ENCODE results near the gene MAGOH. TPM values are rescaled to one million over a fixed set of nuclear protein-coding genes. Genes with fewer than 3 reads are reported as not detected.

MAGOH gene
- polyA plus RNA-seq, 1 donor from 2014 or later, result 53.3 TPM

DNA sequence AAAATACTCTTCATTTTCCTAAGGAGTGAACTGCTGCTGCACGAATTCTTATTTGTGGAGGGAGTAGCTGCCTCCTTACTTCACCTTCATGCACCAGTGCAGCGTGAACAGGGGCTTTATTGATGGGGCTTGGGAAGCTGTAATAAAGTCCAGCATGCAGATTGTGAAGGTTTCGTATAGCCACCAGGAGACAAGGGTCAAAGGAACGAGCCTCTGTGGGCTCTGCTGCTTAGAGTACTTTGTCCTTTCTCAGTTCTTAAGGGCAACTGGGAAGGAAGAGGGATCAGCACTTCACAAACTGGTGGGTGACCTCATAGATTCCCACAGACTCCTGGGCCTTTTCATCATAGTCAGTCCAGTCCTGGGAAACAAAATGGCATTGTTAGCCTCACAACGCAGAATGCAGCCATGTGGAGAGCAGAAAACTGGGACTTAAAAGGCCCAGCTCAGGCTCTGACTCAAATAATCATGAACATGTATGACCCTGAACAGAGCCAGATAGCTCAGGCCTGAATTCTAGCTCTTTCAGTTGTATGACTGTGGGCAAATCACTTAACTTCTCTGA is 23.9 kb downstream of the MAGOH start:
- TF ChIP-seq TAF1 (IDR thresholded peaks at IDR 0.05; ENCODE audit: low read depth) (no peak), EP300 (conservative IDR thresholded peaks at IDR 0.05; ENCODE audit: poor library complexity, severe bottlenecking) (no peak), SMC3 (conservative IDR thresholded peaks at IDR 0.05; ENCODE audit: poor library complexity) (no peak), EZH2 (IDR thresholded peaks at IDR 0.05; ENCODE audit: borderline replicate concordance, insufficient read depth, low read length, poor library complexity, severe bottlenecking) (no peak), MXI1 (conservative IDR thresholded peaks at IDR 0.05; ENCODE audit: poor library complexity, severe bottlenecking) (no peak), POLR2AphosphoS5 (IDR thresholded peaks at IDR 0.05) (no peak), RAD21 (conservative IDR thresholded peaks at IDR 0.05) (no peak)
- TF ChIP-seq, protein P1, sequence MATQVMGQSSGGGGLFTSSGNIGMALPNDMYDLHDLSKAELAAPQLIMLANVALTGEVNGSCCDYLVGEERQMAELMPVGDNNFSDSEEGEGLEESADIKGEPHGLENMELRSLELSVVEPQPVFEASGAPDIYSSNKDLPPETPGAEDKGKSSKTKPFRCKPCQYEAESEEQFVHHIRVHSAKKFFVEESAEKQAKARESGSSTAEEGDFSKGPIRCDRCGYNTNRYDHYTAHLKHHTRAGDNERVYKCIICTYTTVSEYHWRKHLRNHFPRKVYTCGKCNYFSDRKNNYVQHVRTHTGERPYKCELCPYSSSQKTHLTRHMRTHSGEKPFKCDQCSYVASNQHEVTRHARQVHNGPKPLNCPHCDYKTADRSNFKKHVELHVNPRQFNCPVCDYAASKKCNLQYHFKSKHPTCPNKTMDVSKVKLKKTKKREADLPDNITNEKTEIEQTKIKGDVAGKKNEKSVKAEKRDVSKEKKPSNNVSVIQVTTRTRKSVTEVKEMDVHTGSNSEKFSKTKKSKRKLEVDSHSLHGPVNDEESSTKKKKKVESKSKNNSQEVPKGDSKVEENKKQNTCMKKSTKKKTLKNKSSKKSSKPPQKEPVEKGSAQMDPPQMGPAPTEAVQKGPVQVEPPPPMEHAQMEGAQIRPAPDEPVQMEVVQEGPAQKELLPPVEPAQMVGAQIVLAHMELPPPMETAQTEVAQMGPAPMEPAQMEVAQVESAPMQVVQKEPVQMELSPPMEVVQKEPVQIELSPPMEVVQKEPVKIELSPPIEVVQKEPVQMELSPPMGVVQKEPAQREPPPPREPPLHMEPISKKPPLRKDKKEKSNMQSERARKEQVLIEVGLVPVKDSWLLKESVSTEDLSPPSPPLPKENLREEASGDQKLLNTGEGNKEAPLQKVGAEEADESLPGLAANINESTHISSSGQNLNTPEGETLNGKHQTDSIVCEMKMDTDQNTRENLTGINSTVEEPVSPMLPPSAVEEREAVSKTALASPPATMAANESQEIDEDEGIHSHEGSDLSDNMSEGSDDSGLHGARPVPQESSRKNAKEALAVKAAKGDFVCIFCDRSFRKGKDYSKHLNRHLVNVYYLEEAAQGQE (IDR thresholded peaks at IDR 0.05; ENCODE audit: borderline replicate concordance), result no peak
- TF ChIP-seq, protein P2, sequence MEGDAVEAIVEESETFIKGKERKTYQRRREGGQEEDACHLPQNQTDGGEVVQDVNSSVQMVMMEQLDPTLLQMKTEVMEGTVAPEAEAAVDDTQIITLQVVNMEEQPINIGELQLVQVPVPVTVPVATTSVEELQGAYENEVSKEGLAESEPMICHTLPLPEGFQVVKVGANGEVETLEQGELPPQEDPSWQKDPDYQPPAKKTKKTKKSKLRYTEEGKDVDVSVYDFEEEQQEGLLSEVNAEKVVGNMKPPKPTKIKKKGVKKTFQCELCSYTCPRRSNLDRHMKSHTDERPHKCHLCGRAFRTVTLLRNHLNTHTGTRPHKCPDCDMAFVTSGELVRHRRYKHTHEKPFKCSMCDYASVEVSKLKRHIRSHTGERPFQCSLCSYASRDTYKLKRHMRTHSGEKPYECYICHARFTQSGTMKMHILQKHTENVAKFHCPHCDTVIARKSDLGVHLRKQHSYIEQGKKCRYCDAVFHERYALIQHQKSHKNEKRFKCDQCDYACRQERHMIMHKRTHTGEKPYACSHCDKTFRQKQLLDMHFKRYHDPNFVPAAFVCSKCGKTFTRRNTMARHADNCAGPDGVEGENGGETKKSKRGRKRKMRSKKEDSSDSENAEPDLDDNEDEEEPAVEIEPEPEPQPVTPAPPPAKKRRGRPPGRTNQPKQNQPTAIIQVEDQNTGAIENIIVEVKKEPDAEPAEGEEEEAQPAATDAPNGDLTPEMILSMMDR (IDR thresholded peaks at IDR 0.05; ENCODE audit: poor library complexity, severe bottlenecking), result no peak
- Histone ChIP-seq H3K36me3 (ENCODE audit: insufficient read depth, low read length) (no peaks in the 10 kb centered on the region), H3F3A (ENCODE audit: insufficient read depth, low read length, poor library complexity, severe bottlenecking) (no peaks in the 10 kb centered on the region), H3K27ac (ENCODE audit: low read length) (no peak overlapping the region), H4K20me1 (ENCODE audit: insufficient read depth) (no peaks in the 10 kb centered on the region), H3K4me3 (ENCODE audit: low read length) (no peak overlapping the region), H3K9ac (ENCODE audit: low read length) (no peak overlapping the region), H3K27me3 (ENCODE audit: insufficient read depth, low read depth, low read length) (no peaks in the 10 kb centered on the region), H3K9me3 (ENCODE audit: low read length) (no peaks in the 10 kb centered on the region), H2AFZ (ENCODE audit: low read depth, low read length) (no peak overlapping the region), H3K79me2 (replicated peaks; ENCODE audit: insufficient read depth, low read length) (peaks cover 4% of the 10 kb centered on the region), H3K4me2 (ENCODE audit: low read length) (no peak overlapping the region), H3K9me2 (ENCODE audit: insufficient read depth, low read length) (no peaks in the 10 kb centered on the region)

DNA sequence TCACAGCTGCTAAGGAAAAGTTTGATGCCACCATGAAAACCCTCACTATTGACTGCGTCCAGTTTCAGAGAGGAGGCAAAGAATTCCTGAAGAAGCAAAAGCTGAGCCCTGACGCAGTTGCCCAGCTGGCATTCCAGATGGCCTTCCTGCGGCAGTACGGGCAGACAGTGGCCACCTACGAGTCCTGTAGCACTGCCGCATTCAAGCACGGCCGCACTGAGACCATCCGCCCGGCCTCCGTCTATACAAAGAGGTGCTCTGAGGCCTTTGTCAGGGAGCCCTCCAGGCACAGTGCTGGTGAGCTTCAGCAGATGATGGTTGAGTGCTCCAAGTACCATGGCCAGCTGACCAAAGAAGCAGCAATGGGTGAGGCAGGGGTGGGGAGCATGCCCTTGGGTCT is 27.4 kb downstream of the MAGOH start:
- no peak for TF ChIP-seq MXI1 (conservative IDR thresholded peaks at IDR 0.05; ENCODE audit: poor library complexity, severe bottlenecking)
- TF ChIP-seq SMC3 (conservative IDR thresholded peaks at IDR 0.05; ENCODE audit: poor library complexity), result no peak
- TF ChIP-seq, protein P1 (IDR thresholded peaks at IDR 0.05; ENCODE audit: borderline replicate concordance), result no peak
- TF ChIP-seq TAF1 (IDR thresholded peaks at IDR 0.05; ENCODE audit: low read depth), result no peak
- TF ChIP-seq EP300 (conservative IDR thresholded peaks at IDR 0.05; ENCODE audit: poor library complexity, severe bottlenecking), result no peak
- TF ChIP-seq EZH2 (IDR thresholded peaks at IDR 0.05; ENCODE audit: borderline replicate concordance, insufficient read depth, low read length, poor library complexity, severe bottlenecking), result no peak
- TF ChIP-seq RAD21 (conservative IDR thresholded peaks at IDR 0.05), result no peak
- no peak for TF ChIP-seq POLR2AphosphoS5 (IDR thresholded peaks at IDR 0.05)
- TF ChIP-seq, protein P2 (IDR thresholded peaks at IDR 0.05; ENCODE audit: poor library complexity, severe bottlenecking), result no peak
- no peak overlapping the region for H3K27ac ChIP-seq (ENCODE audit: low read length)

More for the DNA sequence above, 27.4 kb downstream of the MAGOH start:
- Histone ChIP-seq H3K9me2 (ENCODE audit: insufficient read depth, low read length) (no peaks in the 10 kb centered on the region), H3K36me3 (ENCODE audit: insufficient read depth, low read length) (no peaks in the 10 kb centered on the region), H3K4me2 (ENCODE audit: low read length) (no peak overlapping the region), H3K79me2 (replicated peaks; ENCODE audit: insufficient read depth, low read length) (no peaks in the 10 kb centered on the region), H4K20me1 (ENCODE audit: insufficient read depth) (no peaks in the 10 kb centered on the region), H3F3A (ENCODE audit: insufficient read depth, low read length, poor library complexity, severe bottlenecking) (no peaks in the 10 kb centered on the region), H3K27me3 (ENCODE audit: insufficient read depth, low read depth, low read length) (no peaks in the 10 kb centered on the region), H3K4me3 (ENCODE audit: low read length) (no peak overlapping the region), H2AFZ (ENCODE audit: low read depth, low read length) (no peak overlapping the region), H3K9ac (ENCODE audit: low read length) (no peak overlapping the region), H3K9me3 (ENCODE audit: low read length) (peaks cover 5% of the 10 kb centered on the region)
